NB4 (cell line): ENCODE data around the gene ZNF37A.

Source experiments
- MYC ChIP-seq: IDR thresholded peaks from 2 replicates; pipeline ENCODE4 v1.6.1; 2011; ENCODE audit warnings: low read depth, low read length
- POLR2A ChIP-seq: IDR thresholded peaks from 2 replicates; pipeline ENCODE4 v1.6.1; 2011; ENCODE audit warnings: mild to moderate bottlenecking; ENCODE audit not compliant: insufficient read length; ENCODE audit errors: extremely low read depth
- TF ChIP-seq, protein P1 (sequence below): IDR thresholded peaks from 2 replicates; pipeline ENCODE4 v1.6.1; 2011; ENCODE audit warnings: low read depth, low read length
- TF ChIP-seq, protein P2 (sequence below): IDR thresholded peaks from one replicate; pipeline ENCODE4 v1.5.1; 2012; ENCODE audit warnings: low read depth, low read length

DNA sequence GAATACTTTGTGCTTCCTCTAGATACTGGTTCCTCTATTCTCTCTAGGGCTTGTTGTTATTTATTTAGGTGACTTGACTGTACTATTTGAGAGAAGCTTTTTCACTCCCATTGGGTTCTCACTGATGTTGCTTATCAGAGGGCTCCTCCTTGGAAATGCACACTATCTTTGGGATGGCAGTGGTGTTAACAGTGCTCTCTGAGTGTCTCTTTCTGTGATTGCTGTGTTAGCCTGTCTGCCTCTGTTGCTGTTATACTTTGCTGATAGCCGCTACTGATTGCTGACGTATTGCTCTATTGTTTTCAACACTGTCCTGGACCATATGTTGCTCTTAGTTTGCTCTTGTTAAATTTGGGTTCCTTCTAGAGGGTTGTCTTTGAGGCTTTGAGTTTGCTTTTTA lies 49.0 kb upstream of the ZNF37A start:
- TF ChIP-seq, protein P1, sequence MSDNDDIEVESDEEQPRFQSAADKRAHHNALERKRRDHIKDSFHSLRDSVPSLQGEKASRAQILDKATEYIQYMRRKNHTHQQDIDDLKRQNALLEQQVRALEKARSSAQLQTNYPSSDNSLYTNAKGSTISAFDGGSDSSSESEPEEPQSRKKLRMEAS = no peak
- TF ChIP-seq, protein P2, sequence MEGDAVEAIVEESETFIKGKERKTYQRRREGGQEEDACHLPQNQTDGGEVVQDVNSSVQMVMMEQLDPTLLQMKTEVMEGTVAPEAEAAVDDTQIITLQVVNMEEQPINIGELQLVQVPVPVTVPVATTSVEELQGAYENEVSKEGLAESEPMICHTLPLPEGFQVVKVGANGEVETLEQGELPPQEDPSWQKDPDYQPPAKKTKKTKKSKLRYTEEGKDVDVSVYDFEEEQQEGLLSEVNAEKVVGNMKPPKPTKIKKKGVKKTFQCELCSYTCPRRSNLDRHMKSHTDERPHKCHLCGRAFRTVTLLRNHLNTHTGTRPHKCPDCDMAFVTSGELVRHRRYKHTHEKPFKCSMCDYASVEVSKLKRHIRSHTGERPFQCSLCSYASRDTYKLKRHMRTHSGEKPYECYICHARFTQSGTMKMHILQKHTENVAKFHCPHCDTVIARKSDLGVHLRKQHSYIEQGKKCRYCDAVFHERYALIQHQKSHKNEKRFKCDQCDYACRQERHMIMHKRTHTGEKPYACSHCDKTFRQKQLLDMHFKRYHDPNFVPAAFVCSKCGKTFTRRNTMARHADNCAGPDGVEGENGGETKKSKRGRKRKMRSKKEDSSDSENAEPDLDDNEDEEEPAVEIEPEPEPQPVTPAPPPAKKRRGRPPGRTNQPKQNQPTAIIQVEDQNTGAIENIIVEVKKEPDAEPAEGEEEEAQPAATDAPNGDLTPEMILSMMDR = no peak
- TF ChIP-seq POLR2A (no peak), MYC (no peak)
